Activated CD4-positive, alpha-beta T cell treated with anti-CD3 and anti-CD28 coated beads, Interleukin-2, amount 50 U/mL, for 16 hours (primary cell): Measurements from ENCODE around the gene RASGRF2.
A peak's percentile ranks its signal among the peaks of the same experiment; 100 is the strongest.
"Not testable (repeated sequence)": the region's sequence is repeated elsewhere in the genome, so short reads cannot be mapped to it uniquely, and the experiment has no call there.

Experiments used
- DNase-seq: peaks from one replicate; pipeline ENCODE4 v3.0.0-alpha.2; 2020

RASGRF2 gene

DNA sequence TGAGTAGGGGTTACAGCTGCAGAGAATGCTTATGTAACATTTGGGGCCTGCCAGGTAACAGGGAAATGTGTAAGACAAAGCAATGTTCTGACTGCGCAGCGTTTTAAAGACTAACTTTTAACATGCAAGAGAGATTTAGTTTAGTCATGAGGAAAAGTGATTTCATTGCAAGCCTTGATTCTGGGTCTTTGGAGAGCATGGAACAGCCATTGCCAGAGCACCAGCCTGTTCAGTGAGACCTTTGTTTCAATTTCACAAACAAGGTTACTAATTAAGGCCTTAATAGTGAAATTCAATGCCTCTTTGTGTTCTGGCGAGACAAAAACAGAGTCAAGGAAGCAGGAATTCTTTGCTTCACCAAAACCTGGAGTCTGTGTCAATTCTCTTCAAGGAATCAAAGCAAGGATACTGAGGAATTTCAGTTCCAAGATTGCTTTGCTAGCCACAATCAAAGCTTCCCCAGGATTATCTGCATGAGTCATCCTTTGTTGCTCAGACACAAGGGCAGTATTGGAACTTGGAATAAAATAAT is 287.3 kb downstream of the RASGRF2 start:
- DNase-seq: no peak

DNA sequence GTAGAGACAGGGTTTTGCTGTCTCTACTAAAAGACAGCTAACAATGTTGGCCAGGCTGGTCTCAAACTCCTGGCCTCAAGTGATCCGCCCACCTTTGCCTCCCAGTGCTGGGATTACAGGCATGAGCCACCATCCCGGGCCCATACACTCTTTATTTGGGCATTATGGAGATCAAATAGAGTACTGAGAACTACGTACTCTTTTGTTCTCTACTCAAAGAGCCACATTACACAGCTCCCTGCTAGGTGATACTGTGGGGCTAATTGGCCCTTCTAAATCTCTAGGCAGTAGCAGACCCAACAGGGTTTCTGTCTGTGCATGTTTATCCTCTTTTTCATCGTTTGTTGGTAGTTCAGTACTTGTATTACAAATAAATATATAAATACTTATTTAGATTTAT is 289.1 kb downstream of the RASGRF2 start:
- DNase-seq: no peak

DNA sequence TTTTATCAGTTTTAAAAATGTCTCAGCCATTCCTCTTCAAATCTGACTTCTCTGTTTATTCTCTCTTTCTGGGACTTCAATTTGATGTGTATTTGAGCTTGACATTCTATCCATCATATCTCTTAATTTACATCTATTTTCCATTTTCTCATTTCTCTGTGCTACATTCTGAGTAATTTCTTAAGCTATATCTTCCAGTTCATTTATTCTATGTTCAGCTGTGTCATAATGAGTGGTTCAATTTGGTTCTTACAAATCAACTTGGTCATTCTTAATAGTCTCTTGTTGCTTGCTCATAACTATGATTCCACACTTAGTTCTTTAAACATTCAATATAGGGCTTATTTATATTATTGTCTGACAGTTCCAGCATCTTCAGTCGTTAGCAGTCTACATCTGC is 289.8 kb downstream of the RASGRF2 start:
- no peak for DNase-seq

DNA sequence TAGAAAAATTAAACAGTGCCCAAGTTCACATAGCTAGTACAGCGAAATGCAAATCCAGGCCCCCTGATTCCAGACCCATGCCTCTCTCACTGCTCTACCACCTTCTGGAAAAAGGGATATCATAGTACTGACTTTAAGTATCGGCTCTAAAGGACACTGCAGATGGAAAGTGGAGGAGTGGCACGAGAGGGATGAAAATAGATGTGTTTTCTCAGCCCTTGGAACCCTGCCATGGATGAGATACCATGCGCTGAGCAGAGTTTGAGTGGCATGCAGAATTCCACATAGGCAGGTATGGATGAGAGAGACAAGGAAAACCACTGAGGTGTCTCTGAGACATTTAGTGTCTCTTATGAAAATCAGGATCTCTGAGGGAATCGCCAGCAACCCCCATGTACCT is 291.8 kb downstream of the RASGRF2 start:
- no peak for DNase-seq

DNA sequence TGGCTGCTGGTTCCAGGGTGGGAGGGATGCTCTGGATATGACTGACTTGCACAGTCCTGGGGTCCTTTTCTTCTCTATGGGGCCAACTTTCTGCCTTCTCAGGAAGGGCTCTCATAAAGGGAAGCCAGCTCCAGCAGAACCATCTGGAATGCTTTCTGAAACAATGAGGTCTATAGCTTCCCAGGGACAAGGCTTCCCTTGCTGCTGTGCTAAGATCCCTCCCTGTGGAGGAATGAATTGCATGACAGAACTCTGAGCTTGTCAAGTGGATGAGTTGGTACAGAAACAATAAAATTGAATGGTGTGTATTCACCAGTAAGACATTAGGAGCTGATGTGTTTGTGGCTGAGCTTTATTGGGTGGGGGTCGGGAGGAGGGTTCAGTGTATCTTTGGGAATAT is 292.7 kb downstream of the RASGRF2 start:
- DNase-seq: no peak

DNA sequence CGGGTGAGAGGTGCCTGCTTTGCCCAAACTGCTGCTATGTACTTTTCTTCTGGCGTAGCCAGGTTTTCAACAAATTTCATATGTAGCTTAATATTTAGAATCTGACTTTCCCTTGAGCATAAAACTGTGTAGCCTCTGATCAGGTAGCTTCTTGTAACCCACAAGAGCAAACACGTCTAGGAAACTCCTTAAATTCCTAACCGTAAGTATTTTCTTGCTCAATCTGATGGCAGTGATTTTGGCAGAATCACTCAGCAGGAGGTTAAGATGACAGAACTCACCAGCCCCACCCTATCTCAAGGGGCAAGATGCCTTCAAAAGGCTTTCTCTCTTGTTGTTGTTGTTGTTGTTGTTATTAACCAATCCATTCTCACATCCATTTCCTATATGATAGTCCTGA is 293.7 kb downstream of the RASGRF2 start:
- DNase-seq: no peak

DNA sequence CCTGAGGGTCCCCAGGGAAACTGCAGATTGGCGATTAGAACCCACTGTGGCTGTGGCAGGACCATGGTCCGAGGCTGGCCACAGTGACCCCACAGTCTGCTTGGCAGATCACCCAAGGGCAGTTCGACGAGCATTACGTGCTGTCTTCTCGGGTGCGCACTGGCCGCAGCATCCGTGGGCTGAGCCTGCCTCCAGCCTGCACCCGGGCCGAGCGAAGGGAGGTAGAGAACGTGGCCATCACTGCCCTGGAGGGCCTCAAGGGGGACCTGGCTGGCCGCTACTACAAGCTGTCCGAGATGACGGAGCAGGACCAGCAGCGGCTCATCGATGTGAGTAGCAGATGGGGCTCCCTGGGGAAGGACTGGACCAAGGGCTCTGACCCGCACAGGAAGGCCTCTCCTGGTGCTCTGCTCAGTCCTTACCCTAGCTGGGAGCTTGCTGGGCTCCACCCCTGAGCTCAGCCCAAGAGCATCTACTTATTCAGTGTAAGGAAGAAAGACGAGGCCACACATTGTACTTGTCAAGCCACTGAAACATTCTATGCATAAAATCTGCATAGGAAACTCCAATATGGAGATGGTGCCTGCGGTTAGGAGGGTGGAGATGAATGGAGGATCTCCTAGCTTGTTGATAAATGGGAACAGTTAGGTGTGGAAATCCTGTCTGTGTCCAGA is 294.9 kb downstream of the RASGRF2 start:
- no peak for DNase-seq

DNA sequence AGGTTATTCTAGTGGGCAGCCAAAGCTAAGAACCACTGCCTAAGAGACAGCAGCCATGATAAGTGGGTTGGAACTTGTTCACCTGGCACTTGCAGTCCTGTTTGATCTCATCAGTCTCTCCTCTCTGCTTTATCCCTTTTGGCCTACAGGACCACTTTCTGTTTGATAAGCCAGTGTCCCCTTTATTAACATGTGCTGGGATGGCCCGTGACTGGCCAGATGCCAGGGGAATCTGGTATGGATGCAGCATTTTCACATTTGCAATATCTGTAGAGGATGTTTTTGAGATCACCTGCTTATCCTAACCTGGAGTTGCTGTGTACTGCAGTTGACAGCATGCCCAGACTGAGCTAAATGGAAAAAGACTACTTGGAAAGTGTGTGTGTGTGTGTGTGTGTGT is 296.6 kb downstream of the RASGRF2 start:
- DNase-seq: no peak

DNA sequence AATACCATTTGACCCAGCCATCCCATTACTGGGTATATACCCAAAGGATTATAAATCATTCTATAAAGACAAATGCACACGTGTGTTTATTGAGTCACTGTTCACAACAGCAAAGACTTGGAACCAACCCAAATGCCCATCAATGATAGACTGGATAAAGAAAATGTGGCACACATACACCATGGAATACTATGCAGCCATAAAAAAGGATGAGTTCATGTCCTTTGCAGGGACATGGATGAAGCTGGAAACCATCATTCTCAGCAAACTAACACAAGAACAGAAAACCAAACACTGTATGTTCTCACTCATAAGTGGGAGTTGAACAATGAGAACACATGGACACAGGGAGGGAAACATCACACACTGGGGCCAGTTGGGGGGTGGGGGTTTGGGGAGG is 302.6 kb downstream of the RASGRF2 start:
- not testable (repeated sequence) for DNase-seq

DNA sequence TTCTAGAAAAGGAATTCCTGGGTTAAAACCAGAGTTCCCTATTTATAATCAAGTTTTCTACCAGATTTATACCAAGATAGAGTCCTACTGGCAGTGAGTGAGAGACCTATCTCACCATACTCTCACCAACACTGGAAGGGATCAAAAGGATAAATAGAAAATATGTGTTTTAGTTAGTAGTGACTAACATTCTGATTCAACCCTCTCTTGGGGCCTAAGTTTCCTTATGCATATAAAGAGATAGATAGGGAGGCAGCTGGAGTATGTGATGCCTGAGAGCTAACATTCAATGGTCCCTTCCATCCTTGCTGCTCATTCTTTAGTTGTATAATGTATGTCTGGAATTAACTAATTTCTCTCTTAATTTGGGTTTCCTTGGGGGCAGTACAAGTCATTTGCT is 304.9 kb downstream of the RASGRF2 start:
- no peak for DNase-seq

DNA sequence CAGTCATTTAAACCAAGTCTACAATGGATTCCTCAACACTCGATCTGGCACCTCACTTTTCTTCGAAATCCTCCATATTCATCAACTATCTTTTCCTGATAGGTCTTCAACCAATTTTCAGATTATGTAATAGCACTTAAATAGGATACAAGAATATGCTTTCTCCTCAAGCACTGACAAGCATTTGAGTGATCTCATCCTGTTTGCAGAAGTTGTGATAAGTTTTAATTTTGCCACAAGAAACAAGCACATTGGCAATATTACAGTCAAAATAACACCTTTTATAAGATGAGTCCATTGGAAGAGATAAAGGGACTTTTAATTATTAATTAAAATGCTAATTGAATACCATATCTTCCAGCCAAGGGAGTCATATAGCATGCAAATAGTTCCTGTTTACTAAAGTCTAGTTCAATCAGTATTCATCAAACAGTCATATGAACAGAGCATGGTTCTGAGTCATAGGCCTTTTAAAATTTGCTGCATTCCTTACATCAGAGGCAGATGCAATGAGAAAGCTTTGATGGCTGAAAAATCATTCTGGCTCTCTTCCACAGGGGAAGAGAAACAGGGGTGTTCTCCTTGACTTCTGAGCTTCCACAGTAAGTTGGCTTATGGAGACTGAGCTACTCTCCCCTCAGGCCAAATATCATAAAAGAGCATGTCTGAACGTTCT is 308.5 kb downstream of the RASGRF2 start:
- DNase-seq: peak; percentile 7

DNA sequence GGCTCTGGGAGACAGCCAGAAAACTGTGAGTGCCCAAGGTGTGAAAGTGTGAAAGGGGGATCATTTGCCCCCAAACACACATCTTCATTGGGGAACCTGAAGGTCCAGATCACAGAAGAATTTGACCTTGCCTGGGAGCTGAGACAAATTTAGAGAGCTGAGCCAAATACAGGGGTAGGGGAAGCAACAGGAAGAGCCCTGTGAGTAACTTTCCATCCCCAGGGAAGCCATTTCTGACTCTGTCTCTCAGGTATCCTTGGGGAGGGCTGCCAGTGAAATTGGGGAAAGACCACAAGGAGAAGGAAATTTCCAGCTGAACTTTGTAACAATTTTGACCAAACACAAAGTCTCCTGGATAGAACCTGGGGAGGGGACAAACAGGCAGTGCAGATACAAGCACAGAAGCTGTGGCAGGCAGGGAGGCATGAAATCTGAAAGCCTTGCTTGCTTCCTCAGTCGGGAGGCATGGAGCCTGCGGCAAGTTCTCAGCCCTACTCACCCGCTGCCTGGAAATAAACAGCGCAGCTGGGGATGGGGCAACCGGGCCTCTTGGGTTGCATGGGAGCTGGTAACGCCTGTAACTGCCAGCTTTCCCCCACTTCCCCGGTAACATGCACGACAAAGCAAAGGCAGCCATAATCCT is 309.7 kb downstream of the RASGRF2 start:
- DNase-seq: no peak

DNA sequence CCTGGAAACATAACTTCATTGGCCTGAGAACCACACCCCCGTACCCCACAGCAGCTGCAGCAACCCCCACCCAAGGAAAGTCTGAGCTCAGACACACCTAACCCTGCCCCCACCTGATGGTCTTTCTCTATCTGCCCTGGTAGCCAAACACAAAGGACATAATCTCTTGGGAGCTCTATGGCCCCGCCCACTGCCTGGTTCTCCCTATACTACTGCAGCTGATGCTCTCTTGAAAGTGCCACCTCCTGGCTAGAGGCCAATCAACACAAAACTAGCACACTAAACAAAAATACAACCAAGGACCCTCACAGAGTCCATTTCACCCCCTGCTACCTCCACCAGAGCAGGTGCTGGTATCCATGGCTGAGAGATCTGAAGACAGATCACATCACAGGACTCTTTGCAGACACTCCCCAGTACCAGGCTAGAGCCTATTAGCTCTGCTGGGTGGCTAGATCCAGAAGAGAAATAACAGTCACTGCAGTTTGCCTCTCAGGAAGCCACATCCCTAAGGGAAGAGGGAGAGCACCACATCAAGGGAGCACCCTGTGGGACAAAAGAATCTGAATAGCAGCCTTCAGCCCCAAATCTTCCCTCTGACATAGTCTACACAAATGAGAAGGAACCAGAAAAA is 310.3 kb downstream of the RASGRF2 start:
- DNase-seq: not testable (repeated sequence)
